Measurements from ENCODE around the gene ANGEL1.
A peak's percentile ranks its signal among the peaks of the same experiment; 100 is the strongest.

ANGEL1 gene

GRCh38 chr14:76778546-76779215 lies 34.0 kb downstream of the ANGEL1 start:
- DNase-seq (ENCODE audit: low read depth) = no peak

- no peak for DNase-seq (ENCODE audit: low read depth)
These were observed 35.0 kb downstream of the ANGEL1 start for GRCh38 chr14:76777721-76778120.

- no peak for DNase-seq (ENCODE audit: low read depth)
These were observed 36.0 kb downstream of the ANGEL1 start for GRCh38 chr14:76776428-76777251.

- no peak for DNase-seq (ENCODE audit: low read depth)
These were observed 36.8 kb downstream of the ANGEL1 start for GRCh38 chr14:76775695-76776427.

- DNase-seq (ENCODE audit: low read depth) = no peak
These were observed 37.6 kb downstream of the ANGEL1 start for GRCh38 chr14:76774821-76775694.

- DNase-seq (ENCODE audit: low read depth) = no peak
These were observed 38.5 kb downstream of the ANGEL1 start for GRCh38 chr14:76773956-76774820.

- DNase-seq (ENCODE audit: low read depth) = no peak
These were observed 39.3 kb downstream of the ANGEL1 start for GRCh38 chr14:76773188-76773885.

- no peak for DNase-seq (ENCODE audit: low read depth)
These were observed 40.1 kb downstream of the ANGEL1 start for GRCh38 chr14:76772300-76773187.

- no peak for DNase-seq (ENCODE audit: low read depth)
These were observed 41.2 kb downstream of the ANGEL1 start for GRCh38 chr14:76771437-76771980.

- no peak for DNase-seq (ENCODE audit: low read depth)
These were observed 41.9 kb downstream of the ANGEL1 start for GRCh38 chr14:76770521-76771436.

- DNase-seq (ENCODE audit: low read depth) = no peak
These were observed 42.9 kb downstream of the ANGEL1 start for GRCh38 chr14:76769636-76770292.

- DNase-seq (ENCODE audit: low read depth) = no peak
These were observed 43.8 kb downstream of the ANGEL1 start for GRCh38 chr14:76768671-76769500.

GRCh38 chr14:76767681-76768656 lies 44.7 kb downstream of the ANGEL1 start:
- DNase-seq (ENCODE audit: low read depth) = peak; percentile 28

GRCh38 chr14:76765461-76765931 lies 47.2 kb downstream of the ANGEL1 start:
- DNase-seq (ENCODE audit: low read depth) = no peak

Data from activated T-cell treated with anti-CD3 and anti-CD28 coated beads for 48 hours (primary cell).